Endothelial cell of umbilical vein (primary cell): Measurements from ENCODE around the gene KRT31. TPM values are rescaled to one million over a fixed set of nuclear protein-coding genes. Genes with fewer than 3 reads are reported as not detected.

Source experiments
- BruUV-seq: library from RNA; stranded (reverse); fragments of 400-500 nt; replicated peaks from 2 replicates; lab custom pipeline; 2021; lab: Mats Ljungman, UMichigan
- CTCF ChIA-PET: fragments of 300-600, 350-600 bp; sonication (Branson Sonifier 250); formaldehyde crosslinking; loops from one replicate; lab custom pipeline; 2021; ENCODE audit warnings: antibody characterized with exemption, inconsistent platforms; lab: Charles Lee
- POLR2A ChIA-PET: fragments of 300-600, 350-600 bp; sonication (Branson Sonifier 250); formaldehyde crosslinking; loops from one replicate; lab custom pipeline; 2021; ENCODE audit warnings: antibody characterized with exemption, inconsistent platforms; lab: Charles Lee
- DNase-seq: peaks from one replicate; pipeline ENCODE4 v3.0.0-alpha.2; 2011; ENCODE audit warnings: low read depth, low spot score
- FAIRE-seq: peaks from 2 replicates; lab custom pipeline; 2011; peaks lifted over from hg19 to GRCh38; lab: Jason Lieb, UNC
- H2AFZ ChIP-seq: 2 replicates; pipeline ENCODE4 v1.6.0; 2012; ENCODE audit warnings: low read depth, low read length, control low read depth, inconsistent platforms
- H3K27ac ChIP-seq: 2 replicates; pipeline ENCODE4 v1.5.1; 2011; ENCODE audit warnings: low read depth, mild to moderate bottlenecking, control low read depth, low read length, moderate library complexity; ENCODE audit not compliant: insufficient read depth
- H3K27me3 ChIP-seq, 2 experiments: 2 replicates each; pipeline versions ENCODE4 v1.6.0 to v1.6.1; 2011; ENCODE audit warnings: low read length in 2 of 2, mixed read lengths in 1 of 2; ENCODE audit not compliant: control insufficient read depth in 2 of 2, insufficient read depth in 2 of 2
- H3K36me3 ChIP-seq, 2 experiments: 2 replicates in 1 of 2; 3 replicates in 1 of 2; pipeline ENCODE4 v1.5.1; 2011; ENCODE audit warnings: low read length in 2 of 2, mild to moderate bottlenecking in 1 of 2, moderate library complexity in 1 of 2; ENCODE audit not compliant: control insufficient read depth in 2 of 2, insufficient read depth in 2 of 2; ENCODE audit errors: extremely low read depth in 1 of 2
- H3K4me1 ChIP-seq: 3 replicates; pipeline ENCODE4 v1.5.1; 2011; ENCODE audit warnings: mild to moderate bottlenecking, low read length; ENCODE audit not compliant: control insufficient read depth, insufficient read depth; ENCODE audit errors: extremely low read depth
- H3K4me2 ChIP-seq: 2 replicates; pipeline ENCODE4 v1.6.1; 2011; ENCODE audit warnings: low read length, control low read depth, mixed read lengths; ENCODE audit not compliant: insufficient read depth
- H3K4me3 ChIP-seq, 3 experiments: fragments of 200-600 bp in 1 of 3; sonication (generic), shearing (Covaris generic) in 1 of 3; replicated peaks in 1 of 3; 2 replicates each; pipeline ENCODE4 v1.5.1; 2011 to 2016; ENCODE audit warnings: control low read depth in 3 of 3, low read length in 3 of 3, mild to moderate bottlenecking in 2 of 3, inconsistent platforms in 1 of 3, low read depth in 1 of 3, moderate library complexity in 1 of 3; ENCODE audit not compliant: insufficient read depth in 1 of 3
- H3K79me2 ChIP-seq: 2 replicates; pipeline ENCODE4 v1.6.0; 2012; ENCODE audit warnings: low read length, inconsistent platforms; ENCODE audit not compliant: control insufficient read depth, insufficient read depth
- H3K9ac ChIP-seq: replicated peaks from 2 replicates; pipeline ENCODE3; 2011; ENCODE audit warnings: low read length, control low read depth; ENCODE audit not compliant: insufficient read depth; ENCODE audit errors: extremely low read depth
- H3K9me1 ChIP-seq: replicated peaks from 3 replicates; pipeline ENCODE4 v1.6.0; 2011; ENCODE audit warnings: mild to moderate bottlenecking, low read length; ENCODE audit not compliant: control insufficient read depth, insufficient read depth; ENCODE audit errors: extremely low read depth
- H3K9me3 ChIP-seq: replicated peaks from 2 replicates; pipeline ENCODE4 v1.5.1; 2012; ENCODE audit warnings: low read length, inconsistent platforms; ENCODE audit not compliant: control insufficient read depth, insufficient read depth
- H4K20me1 ChIP-seq: replicated peaks from 2 replicates; pipeline ENCODE3; 2011; ENCODE audit warnings: mild to moderate bottlenecking, low read length; ENCODE audit not compliant: control insufficient read depth, insufficient read depth; ENCODE audit errors: extremely low read depth
- EZH2 ChIP-seq: IDR thresholded peaks from 2 replicates; pipeline ENCODE4 v1.6.1; 2012; ENCODE audit warnings: borderline replicate concordance, low read depth, mild to moderate bottlenecking, moderate library complexity, low read length, inconsistent platforms; ENCODE audit not compliant: severe bottlenecking
- FOS ChIP-seq: IDR thresholded peaks from 2 replicates; pipeline ENCODE4 v1.6.1; 2011; ENCODE audit warnings: mild to moderate bottlenecking, low read length, moderate library complexity, borderline replicate concordance; ENCODE audit not compliant: insufficient read depth
- GATA2 ChIP-seq: IDR thresholded peaks from 2 replicates; pipeline ENCODE4 v1.7.0; 2011; ENCODE audit warnings: low read depth, mild to moderate bottlenecking, moderate library complexity, mixed read lengths, low read length; ENCODE audit not compliant: insufficient read length, insufficient read depth
- JUN ChIP-seq: IDR thresholded peaks from 2 replicates; pipeline ENCODE4 v1.6.1; 2011; ENCODE audit warnings: borderline replicate concordance, low read depth; ENCODE audit not compliant: insufficient read length, insufficient read depth
- MYC ChIP-seq: IDR thresholded peaks from one replicate; pipeline ENCODE4 v1.6.1; 2011; ENCODE audit warnings: mild to moderate bottlenecking, low read depth, low read length
- POLR2A ChIP-seq: IDR thresholded peaks from 2 replicates; pipeline ENCODE4 v1.6.1; 2012; ENCODE audit warnings: low read depth, mild to moderate bottlenecking, control low read depth, low read length
- POLR2AphosphoS5 ChIP-seq: IDR thresholded peaks from 2 replicates; pipeline ENCODE4 v1.6.1; 2012; ENCODE audit warnings: low read depth, mild to moderate bottlenecking, control low read depth, low read length, moderate library complexity; ENCODE audit not compliant: insufficient read depth
- dilution Hi-C: fragments of 300-500 bp; cut with MboI; formaldehyde crosslinking; loops from one replicate; pipeline ENCODE4 v1.15.0; 2019; ENCODE audit warnings: low sequenced_read_pairs; ENCODE audit not compliant: extremely low pct_ligation_motif_present
- intact Hi-C: fragments of 100-400 bp; cut with micrococcal nuclease; formaldehyde crosslinking; loops from one replicate; pipeline ENCODE4 v1.10.0; 2022
- polyA plus RNA-seq, 4 experiments: library from polyadenylated mRNA; depleted of rRNA in 3 of 4; stranded (reverse) in 3 of 4; unstranded in 1 of 4; fragments of >200 nt; gene quantifications; 2 replicates each; pipeline versions ENCODE4 v1.2.1 to v1.2.3, GENCODE V29; 2011 to 2012; ENCODE audit warnings: missing spikeins in 1 of 4
- total RNA-seq: library from RNA; stranded (reverse); gene quantifications from 2 replicates; pipeline ENCODE4 v1.2.3, GENCODE V29; 2021
- TF ChIP-seq, protein P1 (sequence below), 2 donors: IDR thresholded peaks; 1 replicate in 1 of 2; 2 replicates in 1 of 2; pipeline ENCODE4 v1.5.1; 2011; ENCODE audit warnings: low read length in 2 of 2, mild to moderate bottlenecking in 2 of 2, moderate library complexity in 2 of 2, control low read depth in 1 of 2, inconsistent platforms in 1 of 2, low read depth in 1 of 2; ENCODE audit not compliant: insufficient read depth in 1 of 2; ENCODE audit errors: extremely low read depth in 1 of 2
- TF ChIP-seq, protein P2 (sequence below): IDR thresholded peaks from 2 replicates; pipeline ENCODE4 v1.6.1; 2011; ENCODE audit not compliant: insufficient read depth, insufficient read length

The KRT31 gene
- total and polyA plus RNA-seq, 2 donors (not counting 3 experiments of a cell fraction or from before 2014, with no cell fraction given), result not detected

DNA sequence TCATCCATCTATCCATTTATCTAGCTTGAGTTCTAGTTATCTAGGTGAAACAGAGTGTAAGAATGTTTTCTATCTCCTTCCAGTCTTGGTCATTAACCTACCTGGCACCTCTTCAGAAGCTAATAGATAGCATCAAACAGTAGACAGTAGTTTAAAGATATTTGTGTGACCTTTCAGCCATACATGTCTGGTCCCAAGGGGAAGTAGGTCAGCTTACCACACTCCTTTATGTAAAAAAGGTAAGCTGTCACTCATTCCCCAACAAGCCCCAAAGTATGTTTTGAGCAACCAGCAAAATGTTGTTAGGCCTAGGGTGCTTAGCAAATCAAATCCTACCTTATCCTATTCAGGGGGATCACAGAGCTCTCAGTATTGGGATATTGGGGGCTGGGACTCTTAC is 31.3 kb downstream of the KRT31 start:
- Histone ChIP-seq H3K36me3 (no peaks in the 10 kb centered on the region), H4K20me1 (no peaks in the 10 kb centered on the region), H3K9me3 (no peaks in the 10 kb centered on the region), H3K79me2 (no peaks in the 10 kb centered on the region), H3K27ac (no peak overlapping the region), H3K4me2 (no peak overlapping the region), H2AFZ (no peak overlapping the region), H3K27me3 (no peaks in the 10 kb centered on the region), H3K4me3 (no peak overlapping the region), H3K4me1 (no peaks in the 10 kb centered on the region), H3K9ac (no peak overlapping the region), H3K9me1 (no peaks in the 10 kb centered on the region)
- TF ChIP-seq POLR2A (no peak), FOS (no peak), GATA2 (no peak), MYC (no peak), POLR2AphosphoS5 (no peak), JUN (no peak), EZH2 (no peak)
- TF ChIP-seq, protein P1, sequence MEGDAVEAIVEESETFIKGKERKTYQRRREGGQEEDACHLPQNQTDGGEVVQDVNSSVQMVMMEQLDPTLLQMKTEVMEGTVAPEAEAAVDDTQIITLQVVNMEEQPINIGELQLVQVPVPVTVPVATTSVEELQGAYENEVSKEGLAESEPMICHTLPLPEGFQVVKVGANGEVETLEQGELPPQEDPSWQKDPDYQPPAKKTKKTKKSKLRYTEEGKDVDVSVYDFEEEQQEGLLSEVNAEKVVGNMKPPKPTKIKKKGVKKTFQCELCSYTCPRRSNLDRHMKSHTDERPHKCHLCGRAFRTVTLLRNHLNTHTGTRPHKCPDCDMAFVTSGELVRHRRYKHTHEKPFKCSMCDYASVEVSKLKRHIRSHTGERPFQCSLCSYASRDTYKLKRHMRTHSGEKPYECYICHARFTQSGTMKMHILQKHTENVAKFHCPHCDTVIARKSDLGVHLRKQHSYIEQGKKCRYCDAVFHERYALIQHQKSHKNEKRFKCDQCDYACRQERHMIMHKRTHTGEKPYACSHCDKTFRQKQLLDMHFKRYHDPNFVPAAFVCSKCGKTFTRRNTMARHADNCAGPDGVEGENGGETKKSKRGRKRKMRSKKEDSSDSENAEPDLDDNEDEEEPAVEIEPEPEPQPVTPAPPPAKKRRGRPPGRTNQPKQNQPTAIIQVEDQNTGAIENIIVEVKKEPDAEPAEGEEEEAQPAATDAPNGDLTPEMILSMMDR (IDR thresholded peaks at IDR 0.05; ENCODE audit: extremely low read depth in 1 of 2, insufficient read depth in 1 of 2, low read depth in 1 of 2, low read length in 2 of 2), result no peak
- TF ChIP-seq, protein P2, sequence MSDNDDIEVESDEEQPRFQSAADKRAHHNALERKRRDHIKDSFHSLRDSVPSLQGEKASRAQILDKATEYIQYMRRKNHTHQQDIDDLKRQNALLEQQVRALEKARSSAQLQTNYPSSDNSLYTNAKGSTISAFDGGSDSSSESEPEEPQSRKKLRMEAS, result no peak
- FAIRE-seq, result no peak
- CTCF ChIA-PET, result no interaction called here
- intact Hi-C loops (no loop called here), dilution Hi-C loops (no loop called here)
- BruUV-seq, result no TSS peak
- no peak for DNase-seq
- POLR2A ChIA-PET, result no interaction called here
